HEK293 (cell line): Measurements from ENCODE around the gene SERTAD4.

Experiments used
- PRDM10 ChIP-seq: fragments of 450-650 bp; formaldehyde crosslinking; IDR thresholded peaks from 2 replicates; pipeline ENCODE4 v1.5.1; 2016; ENCODE audit warnings: missing biosample characterization, missing genetic modification characterization
- REST ChIP-seq: fragments of 450-650 bp; formaldehyde crosslinking; IDR thresholded peaks from 2 replicates; pipeline ENCODE4 v1.5.1; 2016; ENCODE audit warnings: missing biosample characterization, missing genetic modification characterization
- ZBTB1 ChIP-seq: fragments of 450-650 bp; formaldehyde crosslinking; IDR thresholded peaks from 2 replicates; pipeline ENCODE4 v1.5.1; 2016; ENCODE audit warnings: missing biosample characterization, missing genetic modification characterization
- ZNF138 ChIP-seq: fragments of 450-650 bp; formaldehyde crosslinking; IDR thresholded peaks from 2 replicates; pipeline ENCODE4 v1.5.1; 2016; ENCODE audit warnings: missing biosample characterization, missing genetic modification characterization, borderline replicate concordance
- ZNF175 ChIP-seq: fragments of 450-650 bp; formaldehyde crosslinking; IDR thresholded peaks from 2 replicates; pipeline ENCODE4 v1.5.1; 2016; ENCODE audit warnings: missing biosample characterization, missing genetic modification characterization
- ZNF223 ChIP-seq: fragments of 450-650 bp; formaldehyde crosslinking; IDR thresholded peaks from 2 replicates; pipeline ENCODE4 v1.5.1; 2016; ENCODE audit warnings: missing biosample characterization, missing genetic modification characterization
- ZNF274 ChIP-seq, 2 experiments: fragments of 200-500 bp in 1 of 2; fragments of 450-650 bp in 1 of 2; sonication (Bioruptor generic) in 1 of 2; formaldehyde crosslinking in 1 of 2; IDR thresholded peaks; 2 replicates each; pipeline versions ENCODE4 v1.5.1 to v1.6.1; 2014 to 2016; ENCODE audit warnings: borderline replicate concordance in 1 of 2, inconsistent platforms in 1 of 2, low read length in 1 of 2, missing biosample characterization in 1 of 2, missing genetic modification characterization in 1 of 2
- ZNF366 ChIP-seq: fragments of 450-650 bp; formaldehyde crosslinking; conservative IDR thresholded peaks from 2 replicates; pipeline ENCODE4 v1.5.1; 2016; ENCODE audit warnings: missing biosample characterization, missing genetic modification characterization
- ZNF830 ChIP-seq: fragments of 450-650 bp; IDR thresholded peaks from 2 replicates; pipeline ENCODE4 v1.5.0; 2018; ENCODE audit warnings: missing biosample characterization, missing genetic modification characterization, low read depth, mild to moderate bottlenecking, moderate library complexity
- TF ChIP-seq, protein P1 (sequence below): fragments of 450-650 bp; formaldehyde crosslinking; IDR thresholded peaks from 2 replicates; pipeline ENCODE4 v1.5.1; 2016; ENCODE audit warnings: missing biosample characterization, missing genetic modification characterization
- TF ChIP-seq, protein P2 (sequence below): fragments of 450-650 bp; formaldehyde crosslinking; IDR thresholded peaks from 2 replicates; pipeline ENCODE4 v1.5.1; 2016; ENCODE audit warnings: missing biosample characterization, missing genetic modification characterization, low read depth
- TF ChIP-seq, protein P3 (sequence below): fragments of 450-650 bp; formaldehyde crosslinking; IDR thresholded peaks from 2 replicates; pipeline ENCODE4 v1.5.1; 2016; ENCODE audit warnings: missing biosample characterization, missing genetic modification characterization
- TF ChIP-seq, protein P4 (sequence below): IDR thresholded peaks from 2 replicates; pipeline ENCODE4 v1.6.1; 2011; ENCODE audit warnings: mild to moderate bottlenecking, low read depth, low read length, borderline replicate concordance

DNA sequence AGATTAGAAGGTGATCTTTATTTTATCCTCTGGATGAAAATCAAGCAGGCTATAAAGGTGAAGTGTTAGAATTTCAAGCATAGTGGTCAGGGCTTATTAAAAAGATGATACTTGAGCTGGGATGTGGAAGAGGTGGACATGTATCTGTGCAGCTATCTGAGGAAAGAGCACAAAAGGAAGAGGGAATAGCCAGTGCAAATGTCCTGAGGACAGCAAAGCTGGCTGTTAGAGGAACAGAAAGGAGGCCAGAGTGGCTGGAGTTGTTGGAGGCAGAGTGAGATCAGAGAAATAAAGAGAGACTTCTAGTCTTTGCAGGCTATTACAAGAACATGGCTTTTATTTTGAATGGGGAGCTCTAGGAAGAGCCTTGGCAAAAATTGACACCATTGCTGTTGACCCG lies 4.4 kb upstream of the SERTAD4 start:
- TF ChIP-seq ZNF138 (tag by site-specific recombination) (no peak), ZBTB1 (tag by site-specific recombination) (no peak), REST (tag by site-specific recombination) (no peak), ZNF175 (no peak), ZNF274 (IDR thresholded peaks at IDR 0.05; ENCODE audit: low read length) (no peak), ZNF274 (tag by site-specific recombination; IDR thresholded peaks at IDR 0.05; ENCODE audit: borderline replicate concordance) (no peak), PRDM10 (no peak), ZNF366 (tag by site-specific recombination) (no peak), ZNF223 (tag by site-specific recombination) (no peak), ZNF830 (tag by site-specific recombination) (no peak)
- TF ChIP-seq, protein P1, sequence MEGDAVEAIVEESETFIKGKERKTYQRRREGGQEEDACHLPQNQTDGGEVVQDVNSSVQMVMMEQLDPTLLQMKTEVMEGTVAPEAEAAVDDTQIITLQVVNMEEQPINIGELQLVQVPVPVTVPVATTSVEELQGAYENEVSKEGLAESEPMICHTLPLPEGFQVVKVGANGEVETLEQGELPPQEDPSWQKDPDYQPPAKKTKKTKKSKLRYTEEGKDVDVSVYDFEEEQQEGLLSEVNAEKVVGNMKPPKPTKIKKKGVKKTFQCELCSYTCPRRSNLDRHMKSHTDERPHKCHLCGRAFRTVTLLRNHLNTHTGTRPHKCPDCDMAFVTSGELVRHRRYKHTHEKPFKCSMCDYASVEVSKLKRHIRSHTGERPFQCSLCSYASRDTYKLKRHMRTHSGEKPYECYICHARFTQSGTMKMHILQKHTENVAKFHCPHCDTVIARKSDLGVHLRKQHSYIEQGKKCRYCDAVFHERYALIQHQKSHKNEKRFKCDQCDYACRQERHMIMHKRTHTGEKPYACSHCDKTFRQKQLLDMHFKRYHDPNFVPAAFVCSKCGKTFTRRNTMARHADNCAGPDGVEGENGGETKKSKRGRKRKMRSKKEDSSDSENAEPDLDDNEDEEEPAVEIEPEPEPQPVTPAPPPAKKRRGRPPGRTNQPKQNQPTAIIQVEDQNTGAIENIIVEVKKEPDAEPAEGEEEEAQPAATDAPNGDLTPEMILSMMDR (tag by site-specific recombination): no peak
- TF ChIP-seq, protein P2, sequence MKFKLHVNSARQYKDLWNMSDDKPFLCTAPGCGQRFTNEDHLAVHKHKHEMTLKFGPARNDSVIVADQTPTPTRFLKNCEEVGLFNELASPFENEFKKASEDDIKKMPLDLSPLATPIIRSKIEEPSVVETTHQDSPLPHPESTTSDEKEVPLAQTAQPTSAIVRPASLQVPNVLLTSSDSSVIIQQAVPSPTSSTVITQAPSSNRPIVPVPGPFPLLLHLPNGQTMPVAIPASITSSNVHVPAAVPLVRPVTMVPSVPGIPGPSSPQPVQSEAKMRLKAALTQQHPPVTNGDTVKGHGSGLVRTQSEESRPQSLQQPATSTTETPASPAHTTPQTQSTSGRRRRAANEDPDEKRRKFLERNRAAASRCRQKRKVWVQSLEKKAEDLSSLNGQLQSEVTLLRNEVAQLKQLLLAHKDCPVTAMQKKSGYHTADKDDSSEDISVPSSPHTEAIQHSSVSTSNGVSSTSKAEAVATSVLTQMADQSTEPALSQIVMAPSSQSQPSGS: no peak
- TF ChIP-seq, protein P3, sequence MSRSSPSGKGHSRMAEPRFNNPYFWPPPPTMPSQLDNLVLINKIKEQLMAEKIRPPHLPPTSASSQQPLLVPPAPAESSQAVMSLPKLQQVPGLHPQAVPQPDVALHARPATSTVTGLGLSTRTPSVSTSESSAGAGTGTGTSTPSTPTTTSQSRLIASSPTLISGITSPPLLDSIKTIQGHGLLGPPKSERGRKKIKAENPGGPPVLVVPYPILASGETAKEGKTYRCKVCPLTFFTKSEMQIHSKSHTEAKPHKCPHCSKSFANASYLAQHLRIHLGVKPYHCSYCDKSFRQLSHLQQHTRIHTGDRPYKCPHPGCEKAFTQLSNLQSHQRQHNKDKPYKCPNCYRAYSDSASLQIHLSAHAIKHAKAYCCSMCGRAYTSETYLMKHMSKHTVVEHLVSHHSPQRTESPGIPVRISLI (tag by site-specific recombination): no peak
- TF ChIP-seq, protein P4, sequence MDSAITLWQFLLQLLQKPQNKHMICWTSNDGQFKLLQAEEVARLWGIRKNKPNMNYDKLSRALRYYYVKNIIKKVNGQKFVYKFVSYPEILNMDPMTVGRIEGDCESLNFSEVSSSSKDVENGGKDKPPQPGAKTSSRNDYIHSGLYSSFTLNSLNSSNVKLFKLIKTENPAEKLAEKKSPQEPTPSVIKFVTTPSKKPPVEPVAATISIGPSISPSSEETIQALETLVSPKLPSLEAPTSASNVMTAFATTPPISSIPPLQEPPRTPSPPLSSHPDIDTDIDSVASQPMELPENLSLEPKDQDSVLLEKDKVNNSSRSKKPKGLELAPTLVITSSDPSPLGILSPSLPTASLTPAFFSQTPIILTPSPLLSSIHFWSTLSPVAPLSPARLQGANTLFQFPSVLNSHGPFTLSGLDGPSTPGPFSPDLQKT: no peak
